ENCODE measurements around the gene PPM1D.
"Not testable (repeated sequence)": the region's sequence is repeated elsewhere in the genome, so short reads cannot be mapped to it uniquely, and the experiment has no call there.

The PPM1D gene

DNA sequence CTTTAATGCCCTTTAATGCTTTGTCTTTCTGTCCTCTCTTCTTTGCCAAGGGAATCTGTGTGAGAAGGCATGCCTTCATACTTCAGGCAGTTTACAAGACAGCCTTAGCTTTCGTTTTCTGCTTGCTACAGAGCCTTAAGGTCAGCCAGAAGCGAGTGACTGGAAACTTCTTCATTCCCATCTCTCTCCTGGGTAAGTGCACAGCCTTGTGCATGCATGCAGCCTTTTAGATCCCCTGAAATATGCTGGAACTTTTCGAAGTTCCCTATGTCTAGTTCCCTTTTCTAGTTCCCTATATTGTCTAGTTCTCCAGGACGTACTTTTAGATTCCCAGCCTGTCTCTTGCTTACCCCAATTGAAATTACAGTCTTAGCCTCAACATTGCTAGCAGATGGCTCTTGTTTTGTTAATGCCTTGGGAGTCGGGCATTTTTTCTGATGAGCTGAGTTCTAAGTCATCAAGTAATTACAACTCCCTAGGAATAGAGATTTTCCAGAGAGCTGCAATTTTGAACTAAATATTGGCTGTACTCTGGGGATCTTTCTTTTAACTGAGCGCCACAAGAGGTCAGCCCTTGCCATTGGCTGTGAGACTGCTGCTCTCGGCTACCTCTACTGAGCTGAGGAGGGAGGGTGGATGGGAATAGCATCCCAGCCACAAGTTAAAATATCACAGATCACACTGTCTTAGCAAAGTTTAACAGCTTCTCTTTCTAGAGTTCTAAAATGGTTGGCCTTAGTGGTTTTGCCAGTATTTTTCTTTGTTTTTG lies 22.7 kb upstream of the PPM1D start:
- peak overlapping the region; percentile 65 for H3K27ac ChIP-seq (ENCODE audit: low read depth, low read length)
- no peak overlapping the region for H3K9ac ChIP-seq (ENCODE audit: low read length)
- H3K36me3 ChIP-seq (ENCODE audit: control insufficient read depth, insufficient read depth, low read length), result no peaks in the 10 kb centered on the region
- H3K4me3 ChIP-seq (ENCODE audit: low read length), result peak overlapping the region; percentile 47
- no peaks in the 10 kb centered on the region for H3K4me1 ChIP-seq (ENCODE audit: control insufficient read depth, insufficient read depth, low read length)
- H3K27me3 ChIP-seq (ENCODE audit: control insufficient read depth, insufficient read depth, low read length), result no peaks in the 10 kb centered on the region

DNA sequence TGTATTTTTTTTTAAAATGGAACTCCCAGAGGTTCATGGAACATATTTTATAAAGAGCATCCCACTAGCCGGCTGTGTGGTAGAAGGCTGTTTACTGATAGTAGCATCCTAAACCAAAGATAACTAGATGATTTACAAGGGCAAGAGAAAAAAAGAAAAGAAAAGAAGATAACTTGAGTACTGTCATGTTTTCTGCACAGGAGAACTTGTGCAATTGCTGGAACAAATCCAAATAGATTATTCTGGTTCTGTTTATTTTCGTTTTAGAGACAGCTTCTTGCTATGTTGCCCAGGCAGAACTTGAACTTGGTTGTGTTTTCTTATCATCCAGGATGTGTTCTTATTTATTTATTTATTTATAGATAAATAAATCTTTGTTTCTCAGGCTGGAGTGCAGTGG lies 20.9 kb upstream of the PPM1D start:
- no peaks in the 10 kb centered on the region for H3K36me3 ChIP-seq (ENCODE audit: control insufficient read depth, insufficient read depth, low read length)
- H3K4me3 ChIP-seq (ENCODE audit: low read length), result no peak overlapping the region
- no peak overlapping the region for H3K9ac ChIP-seq (ENCODE audit: low read length)
- H3K27me3 ChIP-seq (ENCODE audit: control insufficient read depth, insufficient read depth, low read length), result no peaks in the 10 kb centered on the region
- H3K4me1 ChIP-seq (ENCODE audit: control insufficient read depth, insufficient read depth, low read length), result no peaks in the 10 kb centered on the region
- H3K27ac ChIP-seq (ENCODE audit: low read depth, low read length), result no peak overlapping the region

DNA sequence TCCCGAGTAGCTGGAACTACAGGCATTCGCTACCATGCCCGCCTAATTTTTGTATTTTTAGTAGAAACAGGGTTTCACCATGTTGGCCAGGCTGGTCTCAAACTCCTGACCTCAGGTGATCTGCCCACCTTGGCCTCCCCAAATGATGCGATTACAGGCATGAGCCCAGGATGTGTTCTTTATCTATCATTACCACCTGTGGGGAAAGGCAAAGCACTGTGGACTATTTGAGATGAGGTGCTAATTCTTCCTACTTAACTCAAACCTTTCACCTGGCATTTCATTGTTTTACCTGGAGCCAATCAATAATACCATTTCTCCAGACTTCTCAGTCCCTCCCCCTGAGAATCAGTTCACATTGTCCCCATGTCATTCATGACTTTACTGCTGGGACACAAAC lies 20.4 kb upstream of the PPM1D start:
- Histone ChIP-seq H3K27ac (ENCODE audit: low read depth, low read length) (no peak overlapping the region), H3K27me3 (ENCODE audit: control insufficient read depth, insufficient read depth, low read length) (no peaks in the 10 kb centered on the region), H3K4me3 (ENCODE audit: low read length) (no peak overlapping the region), H3K36me3 (ENCODE audit: control insufficient read depth, insufficient read depth, low read length) (no peaks in the 10 kb centered on the region), H3K9ac (ENCODE audit: low read length) (no peak overlapping the region), H3K4me1 (ENCODE audit: control insufficient read depth, insufficient read depth, low read length) (no peaks in the 10 kb centered on the region)

DNA sequence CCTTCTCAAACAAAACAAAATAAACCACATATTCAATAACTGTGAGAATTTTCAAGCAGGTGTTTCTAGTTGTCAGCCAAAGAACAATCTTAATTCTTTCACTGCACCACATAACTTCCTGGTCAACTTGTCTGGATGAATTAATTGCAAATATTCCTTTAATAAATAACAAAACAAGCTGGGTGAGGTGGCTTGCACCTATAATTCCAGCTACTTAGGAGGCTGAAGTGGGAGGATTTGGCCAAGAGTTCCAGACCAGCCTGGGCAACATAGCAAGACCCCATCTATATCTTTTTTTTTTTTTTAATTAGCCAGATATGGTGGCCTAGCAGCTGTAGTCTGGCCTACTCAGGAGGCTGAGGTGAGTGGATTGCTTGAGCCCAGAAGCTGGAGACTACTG lies 17.0 kb upstream of the PPM1D start:
- H3K27ac ChIP-seq (ENCODE audit: low read depth, low read length), result no peak overlapping the region
- H3K36me3 ChIP-seq (ENCODE audit: control insufficient read depth, insufficient read depth, low read length), result no peaks in the 10 kb centered on the region
- H3K4me1 ChIP-seq (ENCODE audit: control insufficient read depth, insufficient read depth, low read length), result no peaks in the 10 kb centered on the region
- no peak overlapping the region for H3K4me3 ChIP-seq (ENCODE audit: low read length)
- no peak overlapping the region for H3K9ac ChIP-seq (ENCODE audit: low read length)
- H3K27me3 ChIP-seq (ENCODE audit: control insufficient read depth, insufficient read depth, low read length), result no peaks in the 10 kb centered on the region

DNA sequence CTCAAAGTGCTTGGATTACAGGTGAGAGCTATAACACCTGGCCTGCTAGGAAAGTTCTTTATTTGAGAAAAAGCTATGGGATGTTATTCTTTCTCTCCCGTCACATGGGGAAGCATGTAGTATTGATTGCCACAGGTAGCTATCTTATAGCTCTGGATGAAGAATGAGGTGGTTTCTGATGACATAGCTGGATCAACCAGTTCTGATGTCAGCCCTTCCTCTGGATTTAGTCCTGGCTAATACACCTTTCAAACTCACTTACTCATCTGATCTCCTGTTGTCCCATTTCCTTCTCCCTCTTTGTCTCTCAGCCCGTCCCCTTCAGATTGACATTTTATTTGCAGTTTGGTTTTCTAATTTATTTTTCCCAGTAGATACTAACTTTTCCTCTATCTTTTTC lies 14.1 kb upstream of the PPM1D start:
- H3K4me1 ChIP-seq (ENCODE audit: control insufficient read depth, insufficient read depth, low read length), result no peaks in the 10 kb centered on the region
- no peak overlapping the region for H3K4me3 ChIP-seq (ENCODE audit: low read length)
- no peaks in the 10 kb centered on the region for H3K36me3 ChIP-seq (ENCODE audit: control insufficient read depth, insufficient read depth, low read length)
- H3K9ac ChIP-seq (ENCODE audit: low read length), result no peak overlapping the region
- no peaks in the 10 kb centered on the region for H3K27me3 ChIP-seq (ENCODE audit: control insufficient read depth, insufficient read depth, low read length)
- H3K27ac ChIP-seq (ENCODE audit: low read depth, low read length), result no peak overlapping the region

DNA sequence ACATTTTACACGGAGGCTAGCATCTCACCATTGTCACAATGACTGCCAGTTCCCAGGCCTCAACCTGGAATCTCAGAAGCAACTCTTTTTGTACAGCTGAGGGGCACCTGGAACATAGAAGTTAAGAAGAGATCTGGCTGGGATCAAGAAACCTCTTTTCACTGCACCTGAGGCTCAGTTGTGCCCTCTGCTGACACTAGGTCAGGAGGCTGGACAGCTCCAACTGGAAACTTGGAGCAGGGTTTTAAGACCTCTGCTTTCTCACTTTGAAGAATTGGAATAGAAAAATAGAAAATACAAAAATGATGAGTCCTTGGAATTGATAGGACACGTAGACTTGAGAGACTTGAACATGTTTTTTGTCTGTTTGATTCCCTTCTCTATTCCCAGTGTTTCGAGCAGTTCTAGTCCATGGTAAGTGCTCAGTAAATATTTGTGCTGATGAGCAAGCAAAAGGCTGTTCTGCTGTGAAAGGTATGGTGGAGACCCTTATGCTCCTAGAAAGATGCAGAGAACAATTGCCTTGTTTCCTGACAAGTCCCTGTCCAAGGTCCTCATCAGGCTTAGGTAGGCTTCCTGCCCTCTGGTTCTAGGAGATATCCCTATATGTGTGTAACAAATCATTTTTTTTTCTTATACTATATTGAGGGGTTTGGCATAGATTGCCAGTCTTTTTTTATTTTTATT lies 13.6 kb upstream of the PPM1D start:
- Histone ChIP-seq H3K27me3 (ENCODE audit: control insufficient read depth, insufficient read depth, low read length) (no peaks in the 10 kb centered on the region), H3K9ac (ENCODE audit: low read length) (no peak overlapping the region), H3K4me3 (ENCODE audit: low read length) (no peak overlapping the region), H3K27ac (ENCODE audit: low read depth, low read length) (no peak overlapping the region), H3K36me3 (ENCODE audit: control insufficient read depth, insufficient read depth, low read length) (no peaks in the 10 kb centered on the region), H3K4me1 (ENCODE audit: control insufficient read depth, insufficient read depth, low read length) (no peaks in the 10 kb centered on the region)

DNA sequence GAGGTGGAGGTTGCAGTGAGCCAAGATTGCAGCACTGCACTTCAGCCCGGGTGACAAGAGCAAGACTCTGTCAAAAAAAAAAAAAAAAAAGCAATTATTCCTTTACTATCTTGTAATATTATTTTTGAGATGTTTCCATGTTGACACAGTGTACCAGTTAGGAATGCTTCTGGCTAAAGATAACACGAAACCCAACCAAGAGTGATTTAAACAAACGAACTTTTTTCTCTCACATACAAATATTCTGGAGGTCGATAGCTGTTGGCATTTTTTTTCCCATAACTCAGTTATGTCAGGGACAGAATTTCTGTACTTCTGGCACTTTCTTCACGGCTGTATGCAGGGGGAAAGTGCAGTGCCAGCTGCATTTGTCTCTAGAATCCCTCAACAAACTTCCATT lies 9.9 kb upstream of the PPM1D start:
- Histone ChIP-seq H3K36me3 (ENCODE audit: control insufficient read depth, insufficient read depth, low read length) (no peaks in the 10 kb centered on the region), H3K27me3 (ENCODE audit: control insufficient read depth, insufficient read depth, low read length) (no peaks in the 10 kb centered on the region), H3K27ac (ENCODE audit: low read depth, low read length) (no peak overlapping the region), H3K9ac (ENCODE audit: low read length) (no peak overlapping the region), H3K4me1 (ENCODE audit: control insufficient read depth, insufficient read depth, low read length) (no peaks in the 10 kb centered on the region), H3K4me3 (ENCODE audit: low read length) (no peak overlapping the region)

DNA sequence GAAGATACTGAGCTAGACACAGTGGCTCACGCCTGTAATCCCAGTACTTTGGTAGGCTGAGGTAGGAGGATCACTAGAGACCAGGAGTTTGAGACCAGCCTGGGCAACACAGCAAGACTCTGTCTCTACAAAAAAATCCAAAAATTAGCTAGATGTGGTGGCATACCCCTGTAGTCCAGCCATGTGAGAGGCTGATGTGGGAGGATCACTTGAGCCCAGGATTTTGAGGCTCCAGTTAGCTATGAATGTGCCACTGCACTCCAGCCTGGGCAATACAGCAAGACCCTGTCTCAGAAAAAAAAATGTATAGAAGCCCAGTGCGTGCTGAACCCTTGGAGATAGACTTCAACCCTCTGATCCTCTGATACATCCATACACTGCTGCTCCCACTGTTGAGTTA lies 7.2 kb upstream of the PPM1D start:
- Histone ChIP-seq H3K36me3 (ENCODE audit: control insufficient read depth, insufficient read depth, low read length) (no peaks in the 10 kb centered on the region), H3K27me3 (ENCODE audit: control insufficient read depth, insufficient read depth, low read length) (no peaks in the 10 kb centered on the region), H3K9ac (ENCODE audit: low read length) (no peak overlapping the region), H3K4me3 (ENCODE audit: low read length) (no peak overlapping the region), H3K27ac (ENCODE audit: low read depth, low read length) (no peak overlapping the region), H3K4me1 (ENCODE audit: control insufficient read depth, insufficient read depth, low read length) (no peaks in the 10 kb centered on the region)

DNA sequence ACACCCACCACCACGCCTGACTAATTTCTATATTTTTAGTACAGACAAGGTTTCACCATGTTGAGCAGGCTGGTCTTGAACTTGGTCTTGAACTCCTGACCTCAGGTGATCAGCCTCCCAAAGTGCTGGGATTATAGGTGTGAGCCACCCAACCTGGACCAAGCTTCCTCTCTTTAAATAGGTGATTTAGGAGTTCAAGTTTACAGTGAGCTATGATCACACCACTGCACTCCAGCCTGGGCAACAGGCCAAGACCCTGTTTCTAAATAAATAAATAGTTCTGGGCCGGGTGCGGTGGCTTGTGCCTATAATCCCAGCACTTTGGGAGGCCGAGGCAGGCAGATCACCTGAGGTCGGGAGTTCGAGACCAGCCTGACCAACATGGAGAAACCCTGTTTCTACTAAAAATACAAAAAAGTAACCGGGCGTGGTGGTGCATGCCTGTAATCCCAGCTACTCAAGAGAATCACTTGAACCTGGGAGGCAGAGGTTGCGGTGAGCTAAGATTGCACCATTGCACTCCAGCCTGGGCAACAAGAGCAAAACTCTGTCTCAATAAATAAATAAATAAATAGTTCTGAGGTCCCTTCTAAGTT lies 6.5 kb upstream of the PPM1D start:
- H3K36me3 ChIP-seq (ENCODE audit: control insufficient read depth, insufficient read depth, low read length); H3K4me3 ChIP-seq (ENCODE audit: low read length); H3K9ac ChIP-seq (ENCODE audit: low read length); H3K27ac ChIP-seq (ENCODE audit: low read depth, low read length); H3K4me1 ChIP-seq (ENCODE audit: control insufficient read depth, insufficient read depth, low read length); H3K27me3 ChIP-seq (ENCODE audit: control insufficient read depth, insufficient read depth, low read length): not testable (repeated sequence)

DNA sequence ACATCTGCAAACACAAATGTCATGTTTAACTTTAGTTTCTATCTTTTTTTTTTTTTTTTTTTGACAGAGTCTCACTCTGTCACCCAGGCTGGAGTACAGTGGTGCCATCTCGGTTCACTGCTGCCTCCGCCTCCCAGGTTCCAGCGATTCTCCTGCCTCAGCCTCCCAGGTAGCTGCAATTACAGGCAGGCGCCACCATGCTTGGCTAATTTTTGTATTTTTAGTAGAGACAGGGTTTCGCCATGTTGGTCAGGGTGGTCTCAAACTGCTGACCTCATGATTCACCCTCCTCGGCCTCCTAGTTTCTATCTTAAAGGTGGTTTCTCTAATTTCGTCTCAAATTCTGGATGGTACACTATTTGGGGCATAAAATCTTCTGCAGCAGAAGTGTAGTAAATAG lies 5.8 kb upstream of the PPM1D start:
- H3K27me3 ChIP-seq (ENCODE audit: control insufficient read depth, insufficient read depth, low read length); H3K4me1 ChIP-seq (ENCODE audit: control insufficient read depth, insufficient read depth, low read length); H3K36me3 ChIP-seq (ENCODE audit: control insufficient read depth, insufficient read depth, low read length); H3K27ac ChIP-seq (ENCODE audit: low read depth, low read length); H3K9ac ChIP-seq (ENCODE audit: low read length); H3K4me3 ChIP-seq (ENCODE audit: low read length): not testable (repeated sequence)

DNA sequence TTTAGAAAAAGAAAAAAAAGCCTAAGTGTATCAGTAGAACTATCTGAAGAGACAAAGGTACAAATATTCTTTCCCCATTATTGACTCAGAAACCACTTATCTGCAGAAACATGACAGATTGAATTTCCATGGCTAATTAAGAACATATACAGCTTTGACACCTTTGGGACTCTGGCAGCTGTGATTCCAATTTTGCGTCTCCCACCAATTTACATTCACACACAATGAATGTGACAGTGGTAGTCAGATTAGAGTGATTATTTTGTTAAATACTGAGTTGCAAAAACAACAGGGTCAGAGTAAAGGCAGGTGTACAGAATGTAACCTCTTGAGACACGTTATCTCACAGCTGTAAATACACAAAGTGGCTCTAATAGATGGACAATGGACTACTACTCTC lies 5.3 kb upstream of the PPM1D start:
- Histone ChIP-seq H3K36me3 (ENCODE audit: control insufficient read depth, insufficient read depth, low read length) (no peaks in the 10 kb centered on the region), H3K4me1 (ENCODE audit: control insufficient read depth, insufficient read depth, low read length) (peaks cover 6% of the 10 kb centered on the region), H3K27ac (ENCODE audit: low read depth, low read length) (no peak overlapping the region), H3K4me3 (ENCODE audit: low read length) (no peak overlapping the region), H3K9ac (ENCODE audit: low read length) (no peak overlapping the region), H3K27me3 (ENCODE audit: control insufficient read depth, insufficient read depth, low read length) (no peaks in the 10 kb centered on the region)

DNA sequence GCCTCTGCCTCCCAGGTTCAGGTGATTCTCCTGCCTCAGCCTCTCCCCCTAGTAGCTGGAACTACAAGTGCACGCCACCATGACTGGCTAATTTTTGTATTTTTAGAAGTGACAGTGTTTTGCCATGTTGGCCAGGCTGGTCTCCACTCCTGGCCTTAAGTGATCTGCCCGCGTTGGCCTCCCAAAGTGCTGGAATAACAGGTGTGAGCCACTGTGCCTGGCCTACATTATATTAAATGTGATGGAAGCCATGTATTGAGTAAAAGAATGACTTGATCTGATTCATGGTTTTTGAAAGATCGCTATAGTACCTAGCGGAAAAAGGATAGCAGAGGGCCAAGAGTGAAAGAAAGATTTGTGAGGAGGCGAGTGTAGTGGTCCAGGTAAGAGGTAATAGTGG lies 2.7 kb upstream of the PPM1D start:
- H3K9ac ChIP-seq (ENCODE audit: low read length), result no peak overlapping the region
- no peaks in the 10 kb centered on the region for H3K36me3 ChIP-seq (ENCODE audit: control insufficient read depth, insufficient read depth, low read length)
- H3K27ac ChIP-seq (ENCODE audit: low read depth, low read length), result no peak overlapping the region
- H3K27me3 ChIP-seq (ENCODE audit: control insufficient read depth, insufficient read depth, low read length), result no peaks in the 10 kb centered on the region
- H3K4me1 ChIP-seq (ENCODE audit: control insufficient read depth, insufficient read depth, low read length), result peaks cover 6% of the 10 kb centered on the region
- H3K4me3 ChIP-seq (ENCODE audit: low read length), result no peak overlapping the region

Measured in rectal smooth muscle tissue (tissue), 1 donor.